Psoas muscle (tissue), 8 donors: ENCODE results near the gene TSNAX. TPM values are rescaled to one million over a fixed set of nuclear protein-coding genes. Genes with fewer than 3 reads are reported as not detected.

Experiments used
- ATAC-seq, 4 donors: fragments of 200-7000 bp; cut with Tn5 transposase; one replicate each; pipeline ENCODE4 v1.9.1; 2020; ENCODE audit warnings: moderate library complexity in 3 of 4, mild to moderate bottlenecking in 2 of 4
- DNase-seq, 2 donors: peaks; one replicate each; pipeline ENCODE4 v3.0.0-alpha.2; 2020
- H3K27ac ChIP-seq: fragments of 200-600 bp; one replicate; pipeline ENCODE4 v1.8.0; 2022
- H3K27me3 ChIP-seq, 3 donors: fragments of 200-600 bp in 1 of 3; one replicate each; pipeline versions ENCODE4 v1.6.1 to v1.8.0; 2013 to 2022; ENCODE audit warnings: low read length in 2 of 3, mild to moderate bottlenecking in 2 of 3, moderate library complexity in 1 of 3; ENCODE audit not compliant: insufficient read depth in 3 of 3
- H3K36me3 ChIP-seq, 2 donors: fragments of 200-600 bp in 1 of 2; one replicate each; pipeline versions ENCODE4 v1.6.1 to v1.8.0; 2013 to 2022; ENCODE audit warnings: low read depth in 1 of 2, mild to moderate bottlenecking in 1 of 2, moderate library complexity in 1 of 2; ENCODE audit not compliant: insufficient read depth in 1 of 2
- H3K4me1 ChIP-seq: fragments of 200-600 bp; one replicate; pipeline ENCODE4 v1.8.0; 2022
- H3K4me3 ChIP-seq: fragments of 200-600 bp; one replicate; pipeline ENCODE4 v1.8.0; 2022; ENCODE audit warnings: mild to moderate bottlenecking
- H3K9me3 ChIP-seq: fragments of 200-600 bp; one replicate; pipeline ENCODE4 v1.8.0; 2022
- CTCF ChIP-seq: fragments of 200-600 bp; IDR thresholded peaks from one replicate; pipeline ENCODE4 v1.8.0; 2022; ENCODE audit warnings: antibody characterized with exemption
- WGBS, 3 donors: extraction: QIAGEN DNeasy Blood & Tissue Kit; methylation state at CpG; one replicate each; pipeline versions ENCODE4 v1.1.6 to v1.1.7; 2013; 5-methylcytosine and 5-hydroxymethylcytosine counted together
- intact Hi-C, 2 donors: fragments of 100-400 bp; cut with DNase I; formaldehyde crosslinking; loops; one replicate each; pipeline versions ENCODE4 v1.11.0 to v1.14.2; 2022
- polyA plus RNA-seq, 3 donors: library from polyadenylated mRNA; stranded (reverse); fragments of 200-250 nt; gene quantifications; one replicate each; pipeline ENCODE4 v1.2.3, GENCODE V29; 2013
- total RNA-seq, 4 donors: library from RNA; stranded (reverse); fragmentation: NEBNext Ultra II Directional in 2 of 4; extraction: Animal tissue kit (Norgen Biotek cat#: 25700) in 2 of 4; gene quantifications; one replicate each; pipeline versions ENCODE4 v1.2.1 to v1.2.4, GENCODE V29; 2021 to 2023
- donor health status: healthy with polysubstance abuse.
- donor health status: DM: no; HTN: no; CAD: no; lungs with moderate emphysema.
- donor health status: Bipolar disorder and iron deficiency.
- donor health status: healthy.
- donor health status: DM: yes; HTN: yes; CAD: no.
- donor health status: DM: no; HTN: no; CAD: no.
- donor health status: DM: no; HTN: no; CAD: no.
- donor health status: DM: yes; HTN: yes; CAD: no.

Gene TSNAX
- total and polyA plus RNA-seq, 7 donors, result 18.0 to 108 (median 41.3) TPM

GRCh38 chr1:231485029-231485784 is 43.3 kb upstream of the TSNAX start:
- ATAC-seq (no peak), DNase-seq (no peak)
- no peak overlapping the region for H3K27ac ChIP-seq
- 44 to 58% (median 48%) methylated on average over 6 of the region's 6 CpGs for WGBS, 3 donors
- no peaks in the 10 kb centered on the region for H3K4me1 ChIP-seq
- H3K4me3 ChIP-seq, result no peak overlapping the region
- H3K36me3 ChIP-seq, result no peaks in the 10 kb centered on the region
- no peaks in the 10 kb centered on the region for H3K27me3 ChIP-seq
- TF ChIP-seq CTCF, result no peak
- H3K9me3 ChIP-seq, result no peaks in the 10 kb centered on the region
- intact Hi-C loops, result no loop called here

- Histone ChIP-seq H3K4me1 (no peaks in the 10 kb centered on the region), H3K9me3 (no peaks in the 10 kb centered on the region), H3K36me3 (no peaks in the 10 kb centered on the region), H3K27me3 (no peaks in the 10 kb centered on the region), H3K4me3 (no peak overlapping the region), H3K27ac (no peak overlapping the region)
- DNase-seq (no peak), ATAC-seq (no peak)
- WGBS, 3 donors, result 81 to 95% (median 92%) methylated on average over 1 of the region's 1 CpG
- intact Hi-C loops, result no loop called here
- TF ChIP-seq CTCF, result no peak
Observed at GRCh38 chr1:231487019-231487418, 41.5 kb upstream of the TSNAX start.

- Histone ChIP-seq H3K4me1 (no peaks in the 10 kb centered on the region), H3K27ac (no peak overlapping the region), H3K27me3 (no peaks in the 10 kb centered on the region), H3K36me3 (no peaks in the 10 kb centered on the region), H3K9me3 (no peaks in the 10 kb centered on the region), H3K4me3 (no peak overlapping the region)
- no peak for DNase-seq
- intact Hi-C loops, result no loop called here
- no peak for TF ChIP-seq CTCF
- WGBS, 3 donors, result 94 to 97% (median 95%) methylated on average over 3 of the region's 3 CpGs
- ATAC-seq, result no peak
Observed at GRCh38 chr1:231487910-231488309, 40.6 kb upstream of the TSNAX start.

- no peak overlapping the region for H3K27ac ChIP-seq
- intact Hi-C loops, result no loop called here
- H3K4me3 ChIP-seq, result no peak overlapping the region
- no peak for TF ChIP-seq CTCF
- no peaks in the 10 kb centered on the region for H3K4me1 ChIP-seq
- no peak for ATAC-seq
- WGBS, 3 donors, result 53 to 61% (median 54%) methylated on average over 6 of the region's 6 CpGs
- H3K27me3 ChIP-seq, result no peaks in the 10 kb centered on the region
- peaks cover 3% of the 10 kb centered on the region for H3K9me3 ChIP-seq
- H3K36me3 ChIP-seq, result no peaks in the 10 kb centered on the region
- DNase-seq, result no peak
Observed at GRCh38 chr1:231493421-231494185, 34.9 kb upstream of the TSNAX start.
